SH-SY5Y (cell line): ENCODE data around the gene BCAT1.

Source experiments
- GATA2 ChIP-seq: IDR thresholded peaks from 2 replicates; pipeline ENCODE4 v1.6.1; 2011; ENCODE audit warnings: mild to moderate bottlenecking, low read depth, low read length
- GATA3 ChIP-seq: IDR thresholded peaks from 2 replicates; pipeline ENCODE4 v1.6.1; 2011; ENCODE audit warnings: low read depth, mild to moderate bottlenecking, low read length, moderate library complexity

The BCAT1 gene

DNA sequence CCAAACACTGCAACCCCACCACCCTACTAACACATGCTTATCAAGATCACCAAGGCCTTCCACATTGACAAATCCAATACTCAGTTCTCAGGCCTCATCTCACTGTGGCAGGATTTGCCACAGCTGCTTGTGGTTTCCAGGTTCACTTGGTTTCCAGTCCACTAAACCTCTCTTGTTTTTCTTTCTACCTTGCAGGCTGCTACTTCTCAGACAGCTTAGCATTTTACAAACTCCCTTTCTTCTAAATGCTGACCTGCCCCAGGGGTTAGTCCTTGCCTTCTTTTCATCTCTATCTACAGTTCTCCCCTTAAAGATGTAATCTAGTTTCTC is 84.1 kb downstream of the BCAT1 start:
- TF ChIP-seq GATA2: no peak
- TF ChIP-seq GATA3: no peak

- no peak for TF ChIP-seq GATA3
- no peak for TF ChIP-seq GATA2
Measured at GRCh38 chr12:24861766-24862540, 86.9 kb downstream of the BCAT1 start.

DNA sequence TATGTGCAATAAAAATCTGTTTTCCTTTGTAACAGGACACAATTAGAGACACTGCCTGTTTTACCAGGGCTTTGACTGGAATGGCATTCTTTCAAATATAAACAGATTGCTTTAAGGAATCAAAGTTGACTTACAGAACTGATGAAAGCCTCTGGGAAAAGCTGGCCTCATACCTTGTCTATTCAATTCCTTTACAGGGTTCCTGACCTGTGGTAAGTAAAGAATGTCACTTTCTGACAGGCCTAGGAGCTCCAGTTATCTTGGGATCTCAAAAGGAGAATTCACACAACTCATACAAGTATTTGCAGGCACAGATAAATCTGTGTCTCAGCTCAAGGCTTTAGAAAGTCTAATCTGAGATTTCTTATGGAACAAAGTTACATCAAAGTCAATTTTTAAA is 88.4 kb downstream of the BCAT1 start:
- TF ChIP-seq GATA3: no peak
- TF ChIP-seq GATA2: no peak

DNA sequence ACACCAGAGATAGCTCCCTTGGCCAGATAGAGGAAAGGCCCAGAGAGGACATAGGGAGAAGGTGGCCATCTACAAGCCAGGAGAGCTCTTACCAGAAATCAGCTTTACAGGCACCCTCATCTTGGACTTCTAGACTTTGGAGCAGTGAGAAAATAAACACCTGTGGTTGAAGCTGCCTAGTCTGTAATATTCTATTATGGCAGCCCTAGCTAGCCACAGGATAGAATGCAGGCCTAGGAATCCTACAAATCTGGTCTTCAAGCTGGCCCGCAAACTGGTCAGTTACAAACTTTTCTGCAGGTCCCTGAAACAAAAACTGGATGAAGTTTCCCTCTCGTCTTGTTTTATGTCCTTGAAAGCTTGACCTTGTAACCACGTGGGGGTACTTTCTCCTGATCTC is 92.4 kb downstream of the BCAT1 start:
- TF ChIP-seq GATA3 (no peak), GATA2 (no peak)

DNA sequence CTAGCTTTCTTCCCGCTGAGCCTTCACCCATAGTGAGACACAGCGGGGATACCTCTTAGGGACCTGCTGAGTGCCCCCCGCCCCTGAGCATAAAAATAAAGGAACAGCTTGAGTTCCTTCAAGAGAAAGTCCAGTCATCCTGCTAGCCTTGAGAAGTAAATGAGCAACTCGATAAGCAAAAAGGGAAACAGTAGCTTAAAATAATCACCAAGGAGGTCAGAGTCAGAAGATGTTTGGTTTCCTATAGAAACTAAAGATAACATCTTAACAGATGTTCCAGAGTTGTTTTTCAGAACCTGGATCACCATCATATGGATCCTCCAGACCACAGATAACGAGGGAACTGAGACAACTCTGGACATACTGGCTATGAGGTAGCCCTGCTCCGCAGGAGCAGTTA is 94.0 kb downstream of the BCAT1 start:
- TF ChIP-seq GATA3 (no peak), GATA2 (no peak)

GRCh38 chr12:24854017-24854416 is 94.9 kb downstream of the BCAT1 start:
- TF ChIP-seq GATA3 (no peak), GATA2 (no peak)

GRCh38 chr12:24853588-24853987 is 95.3 kb downstream of the BCAT1 start:
- TF ChIP-seq GATA2 (no peak), GATA3 (no peak)

- TF ChIP-seq GATA3: no peak
- no peak for TF ChIP-seq GATA2
Measured at GRCh38 chr12:24853094-24853493, 95.8 kb downstream of the BCAT1 start.

DNA sequence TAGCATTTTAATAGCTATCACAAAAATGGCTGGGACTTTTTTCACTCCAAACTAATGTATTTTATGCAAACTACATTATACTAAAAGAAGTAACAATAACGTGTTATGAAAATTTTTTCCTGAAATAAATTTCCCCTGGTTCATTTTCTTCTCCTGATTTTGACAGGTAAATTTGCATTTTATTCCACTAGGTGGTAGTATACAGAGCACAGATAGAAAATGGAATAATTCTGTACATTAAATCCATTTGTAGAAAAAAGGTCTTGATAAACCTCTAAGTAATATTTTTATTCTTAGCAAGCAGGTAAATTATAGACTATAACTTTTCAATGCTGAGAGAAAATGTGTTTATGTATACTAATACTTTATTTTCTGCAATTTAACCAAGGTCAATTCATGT is 96.5 kb downstream of the BCAT1 start:
- no peak for TF ChIP-seq GATA3
- TF ChIP-seq GATA2: no peak

GRCh38 chr12:24851341-24851740 is 97.6 kb downstream of the BCAT1 start:
- no peak for TF ChIP-seq GATA2
- TF ChIP-seq GATA3: no peak

DNA sequence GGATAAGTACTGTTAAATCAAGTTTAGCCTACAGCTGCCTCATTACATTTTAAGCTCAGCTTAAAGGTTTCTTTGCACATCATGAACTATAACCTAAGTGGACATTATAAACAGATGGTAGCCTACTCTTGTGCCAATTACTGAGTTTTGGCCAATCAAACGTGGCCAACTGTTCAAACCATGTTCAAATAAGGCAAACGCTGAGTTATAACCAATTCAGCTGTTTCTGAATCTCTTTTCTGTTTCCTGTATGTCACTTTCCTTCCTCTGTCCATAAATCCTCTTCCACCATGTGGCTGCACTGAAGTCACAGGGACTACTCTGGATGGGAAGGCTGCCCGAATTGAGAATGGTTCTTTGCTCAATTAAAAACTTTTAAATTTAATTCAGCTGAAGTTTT is 98.4 kb downstream of the BCAT1 start:
- no peak for TF ChIP-seq GATA2
- no peak for TF ChIP-seq GATA3

DNA sequence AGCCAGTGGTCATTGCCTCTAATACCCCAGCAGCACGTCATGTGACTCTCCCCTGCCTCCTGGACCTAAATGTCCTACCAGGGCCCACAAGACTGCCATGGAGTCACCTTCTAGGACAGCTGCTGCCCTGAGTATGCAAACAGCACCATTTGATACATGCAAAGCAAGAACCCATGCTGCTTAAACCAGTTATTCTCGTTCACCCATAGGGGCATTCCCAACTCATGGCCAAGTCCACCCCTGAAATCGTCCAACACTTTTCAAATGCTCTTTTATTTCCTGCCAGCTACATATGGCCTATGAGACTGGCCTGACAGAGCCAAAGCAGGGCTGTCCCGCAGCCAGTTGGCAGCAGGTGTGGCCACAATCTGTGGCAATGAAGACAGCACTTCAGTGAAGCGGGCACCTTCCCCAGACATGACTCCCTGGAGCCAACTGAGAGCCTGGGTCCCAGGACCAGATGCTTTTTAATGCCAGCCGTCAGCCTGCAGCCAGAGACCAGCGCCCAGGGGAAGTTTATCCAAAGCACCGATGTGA is 99.9 kb downstream of the BCAT1 start:
- no peak for TF ChIP-seq GATA2
- no peak for TF ChIP-seq GATA3

DNA sequence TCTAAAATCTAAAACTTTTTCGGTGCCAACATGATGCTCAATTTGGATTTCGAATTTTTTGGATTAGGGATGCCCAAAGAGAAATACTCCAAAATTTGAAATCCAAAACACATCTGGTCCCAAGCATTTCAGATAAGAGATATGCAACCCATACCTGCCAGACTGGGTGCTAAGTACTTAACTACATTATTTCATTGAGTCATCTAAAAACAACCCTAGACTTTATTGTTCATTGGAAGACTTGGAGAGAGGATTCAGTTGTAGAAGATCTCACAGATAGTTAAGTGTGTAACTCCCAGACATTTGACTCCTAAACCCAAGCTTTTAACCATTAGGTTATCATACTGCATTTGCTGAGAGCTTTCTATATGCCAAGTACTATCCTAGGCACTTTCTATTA is 102.2 kb downstream of the BCAT1 start:
- TF ChIP-seq GATA2: no peak
- no peak for TF ChIP-seq GATA3

GRCh38 chr12:24845615-24846014 is 103.3 kb downstream of the BCAT1 start:
- no peak for TF ChIP-seq GATA2
- TF ChIP-seq GATA3: no peak

DNA sequence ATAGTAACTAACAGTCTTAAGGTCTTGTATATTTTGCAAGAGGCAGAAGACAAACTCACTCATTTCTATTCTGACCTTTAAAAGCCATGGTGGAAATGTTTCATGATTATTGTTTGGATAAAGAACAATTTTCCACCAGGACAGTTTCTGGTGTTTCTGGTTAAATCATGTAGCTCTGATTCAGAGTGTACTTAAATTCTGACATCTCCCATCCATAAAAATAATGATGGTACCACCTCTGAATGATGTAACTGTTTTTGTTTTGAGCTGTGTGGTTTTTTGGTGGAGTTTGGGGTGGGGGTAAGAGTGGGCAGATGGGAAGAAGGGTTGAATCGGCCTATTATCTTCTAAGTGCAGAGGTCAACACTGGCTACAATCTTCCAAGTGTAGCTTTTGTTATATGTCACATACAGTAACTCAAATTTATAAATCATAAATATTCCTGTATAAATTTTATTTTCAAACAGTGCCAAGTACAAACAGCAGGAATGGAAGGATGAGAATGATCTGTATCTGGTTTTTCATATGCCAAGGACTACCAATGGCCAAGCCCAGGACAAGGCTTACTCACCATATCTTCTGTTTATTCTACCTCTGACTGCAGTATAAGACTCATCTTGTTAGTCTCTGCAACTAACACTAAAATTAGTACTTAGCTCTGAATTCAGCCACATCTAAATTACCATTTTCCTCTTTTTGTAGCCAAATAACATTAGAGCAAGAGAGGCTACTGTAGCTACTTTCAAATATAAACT is 108.7 kb downstream of the BCAT1 start:
- TF ChIP-seq GATA3 (no peak), GATA2 (no peak)
